Iris pigment epithelial cell (primary cell): ENCODE measurements around the gene RNF224.

Experiments used
- DNase-seq: peaks from one replicate; pipeline ENCODE4 v3.0.0-alpha.2; 2011; ENCODE audit warnings: low read depth

The RNF224 gene

DNA sequence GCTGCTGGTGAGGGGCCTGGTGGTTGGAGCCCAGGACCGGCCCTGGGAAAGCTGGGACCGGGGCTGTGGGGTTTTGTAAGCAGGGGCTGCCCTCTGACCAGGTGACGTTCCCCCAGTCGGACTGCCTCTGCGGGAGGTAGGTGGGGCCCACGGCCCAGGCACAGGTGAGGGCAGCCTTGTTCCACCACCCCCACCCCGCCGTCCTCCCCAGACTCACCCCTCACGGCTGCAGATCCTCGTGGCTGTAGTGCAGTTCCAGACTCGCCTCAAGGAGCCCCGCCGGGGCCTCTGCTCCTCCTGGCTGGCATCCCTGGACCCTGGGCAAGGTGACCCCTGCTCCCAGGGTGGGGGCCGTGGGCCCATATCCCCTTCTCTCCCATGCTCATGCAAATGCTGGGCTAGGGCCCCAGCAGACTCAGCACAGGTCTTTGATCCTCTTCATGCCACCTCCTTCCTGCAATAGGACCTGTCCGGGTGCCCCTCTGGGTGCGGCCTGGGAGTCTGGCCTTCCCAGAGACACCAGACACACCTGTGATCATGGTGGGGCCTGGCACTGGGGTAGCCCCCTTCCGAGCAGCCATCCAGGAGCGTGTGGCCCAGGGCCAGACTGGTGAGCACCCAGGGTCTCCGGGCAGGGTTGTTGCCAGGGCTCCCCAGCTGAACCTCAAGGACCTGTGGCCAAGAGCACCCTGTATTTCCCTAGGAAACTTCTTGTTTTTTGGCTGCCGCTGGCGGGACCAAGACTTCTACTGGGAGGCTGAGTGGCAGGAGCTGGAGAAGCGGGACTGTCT lies 11.9 kb upstream of the RNF224 start:
- DNase-seq = no peak

DNA sequence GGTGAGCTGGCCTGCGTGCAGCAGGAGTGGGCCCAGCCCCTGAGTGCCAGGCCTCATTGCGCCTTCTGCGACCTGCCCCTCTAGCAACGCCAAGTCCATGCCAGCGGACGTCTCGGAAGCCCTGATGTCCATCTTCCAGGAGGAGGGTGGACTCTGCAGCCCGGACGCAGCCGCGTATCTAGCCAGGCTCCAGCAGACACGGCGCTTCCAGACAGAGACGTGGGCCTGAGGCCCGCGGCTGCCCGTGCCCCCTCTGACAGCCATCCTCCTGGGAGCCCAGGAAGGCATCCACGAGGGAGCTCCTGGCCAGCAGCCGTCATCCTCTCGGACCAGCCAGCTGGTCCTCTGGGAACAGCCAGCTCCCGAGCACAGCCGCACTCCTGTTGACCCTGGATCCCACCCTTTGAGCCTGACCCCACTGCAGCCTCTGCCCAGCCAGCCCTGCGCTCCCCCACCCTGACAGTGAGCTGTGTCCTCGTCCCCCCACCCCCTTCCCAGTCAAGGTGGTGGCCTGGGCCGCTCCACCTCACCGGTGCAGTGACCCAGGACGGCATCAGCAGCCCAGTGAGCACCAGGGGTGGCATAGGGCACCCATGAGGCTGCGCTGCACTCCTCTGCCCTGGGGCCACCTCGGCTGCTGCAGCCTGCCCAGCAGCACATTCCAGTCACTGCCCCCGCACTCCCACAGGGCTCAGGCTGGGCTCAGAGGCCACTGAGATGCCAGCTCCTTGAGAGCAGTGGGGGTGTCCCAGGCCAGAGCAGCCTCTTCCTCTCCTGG lies 10.9 kb upstream of the RNF224 start:
- DNase-seq = no peak

DNA sequence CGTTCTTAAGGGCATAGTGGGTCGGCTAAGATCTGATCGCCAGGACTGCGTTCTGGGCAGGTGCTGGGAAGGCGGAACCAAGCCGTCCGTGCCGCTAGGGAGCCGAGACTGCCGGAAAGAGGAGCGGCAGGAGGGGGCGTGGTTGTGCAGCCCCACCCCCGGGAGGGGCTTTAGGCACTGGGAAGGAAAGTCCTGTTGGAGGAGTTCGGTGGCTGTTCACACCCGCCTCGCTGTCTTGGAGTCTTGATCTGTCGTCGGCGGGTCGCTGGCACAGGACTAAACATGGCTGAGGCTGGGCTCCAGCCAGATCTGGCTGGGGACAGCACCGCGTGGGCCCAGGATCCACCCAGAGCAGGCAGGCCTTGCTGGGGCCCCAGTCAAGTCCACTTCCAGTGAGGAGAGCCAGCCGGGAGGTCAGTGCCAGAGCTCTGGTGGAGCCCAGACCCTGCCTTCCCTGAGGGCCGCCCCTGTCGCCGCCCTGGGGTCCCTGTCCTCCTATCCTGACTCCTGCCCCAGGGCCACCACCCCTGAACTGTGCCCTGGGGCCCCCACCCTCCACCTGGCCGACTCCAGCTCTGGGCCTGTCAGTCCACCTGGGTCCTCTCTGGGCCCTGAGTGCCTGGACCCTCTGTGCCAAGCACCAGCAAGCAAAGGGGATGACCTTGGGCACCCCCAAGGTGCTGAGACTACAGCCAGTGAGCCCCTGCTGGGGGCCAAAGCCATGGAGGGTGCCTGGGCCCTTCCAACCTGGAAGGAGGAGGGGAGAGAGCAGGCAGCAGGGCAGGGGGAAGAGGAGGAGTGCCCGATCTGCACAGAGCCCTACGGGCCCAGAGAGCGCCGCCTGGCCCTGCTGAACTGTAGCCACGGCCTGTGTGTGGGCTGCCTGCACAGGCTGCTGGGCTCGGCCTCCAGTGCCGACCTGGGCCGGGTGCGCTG lies 9.8 kb upstream of the RNF224 start:
- no peak for DNase-seq

DNA sequence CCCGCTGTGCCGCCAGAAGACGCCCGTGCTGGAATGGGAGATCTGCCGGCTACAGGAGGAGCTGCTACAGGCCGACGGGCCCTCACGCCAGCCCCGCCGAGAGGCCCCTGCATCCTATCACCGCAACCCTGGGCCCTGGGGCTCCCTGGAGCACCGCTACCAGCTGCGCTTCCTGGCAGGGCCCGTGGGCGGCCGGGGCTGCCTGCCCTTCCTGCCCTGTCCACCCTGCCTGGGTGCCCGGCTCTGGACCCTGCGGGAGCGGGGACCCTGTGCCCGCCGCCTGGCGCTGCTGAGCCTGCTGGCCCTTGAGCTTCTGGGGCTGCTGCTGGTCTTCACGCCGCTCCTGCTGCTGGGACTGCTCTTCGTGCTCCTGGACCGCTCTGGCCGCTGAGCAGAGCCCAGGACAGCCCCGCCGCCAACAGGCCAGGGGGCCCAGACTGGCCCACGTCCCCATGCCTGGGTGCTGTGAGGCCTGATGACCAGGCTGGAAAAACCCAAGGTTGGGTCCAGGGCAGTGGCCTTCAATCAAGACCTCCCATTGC lies 9.0 kb upstream of the RNF224 start:
- DNase-seq = no peak

DNA sequence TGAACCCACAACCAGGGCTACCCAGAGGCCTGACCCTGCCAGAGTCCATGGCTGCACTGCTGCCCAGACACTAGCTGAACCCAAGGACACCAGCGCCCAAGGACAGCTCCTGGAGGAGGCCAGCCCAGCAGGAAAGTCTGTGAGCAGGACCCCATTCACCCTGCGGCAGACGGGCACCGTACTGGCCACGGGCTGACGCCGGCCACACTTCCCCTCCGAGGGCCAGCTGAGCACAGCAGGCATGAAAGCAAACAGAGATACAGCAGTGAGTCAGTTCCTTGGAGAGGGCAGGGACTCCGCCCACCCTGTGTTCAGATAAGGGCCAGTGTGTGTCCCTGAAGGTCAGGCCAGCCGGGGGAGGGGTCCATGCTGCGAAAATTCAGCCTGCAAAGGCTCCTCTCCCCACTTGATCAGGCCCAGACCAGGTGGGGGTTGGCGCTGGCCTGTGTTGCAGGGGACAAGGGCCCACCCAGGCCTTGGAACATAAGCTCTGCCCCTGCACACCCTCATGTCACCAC lies 8.5 kb upstream of the RNF224 start:
- DNase-seq = peak; percentile 58

DNA sequence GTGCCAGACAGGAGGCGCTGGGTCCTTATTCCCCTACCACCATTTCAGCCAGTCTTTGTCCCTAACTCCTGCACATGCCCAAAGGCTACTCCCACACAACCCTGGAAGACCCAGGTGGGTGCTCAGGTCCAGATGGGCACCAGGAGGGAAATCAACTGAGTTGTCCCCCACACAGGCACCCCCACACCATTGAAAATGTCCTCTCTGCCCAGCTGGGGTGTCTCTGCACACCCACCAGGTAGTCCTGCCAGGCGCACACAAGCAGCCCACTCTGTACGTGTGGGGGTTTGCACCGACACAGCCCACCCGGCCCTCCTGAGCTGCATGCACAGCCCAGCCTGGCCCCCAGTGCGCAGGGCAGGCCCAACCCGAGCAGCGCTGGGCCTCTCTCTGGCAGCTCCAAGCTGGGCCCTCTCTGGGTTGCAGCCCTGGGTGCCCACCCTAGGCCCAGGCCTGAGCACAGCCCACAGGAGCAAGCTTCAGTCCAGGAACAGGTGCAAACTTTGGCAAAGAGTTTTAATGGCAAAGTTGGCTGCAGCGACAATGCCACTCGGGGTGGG lies 7.5 kb upstream of the RNF224 start:
- DNase-seq = no peak

DNA sequence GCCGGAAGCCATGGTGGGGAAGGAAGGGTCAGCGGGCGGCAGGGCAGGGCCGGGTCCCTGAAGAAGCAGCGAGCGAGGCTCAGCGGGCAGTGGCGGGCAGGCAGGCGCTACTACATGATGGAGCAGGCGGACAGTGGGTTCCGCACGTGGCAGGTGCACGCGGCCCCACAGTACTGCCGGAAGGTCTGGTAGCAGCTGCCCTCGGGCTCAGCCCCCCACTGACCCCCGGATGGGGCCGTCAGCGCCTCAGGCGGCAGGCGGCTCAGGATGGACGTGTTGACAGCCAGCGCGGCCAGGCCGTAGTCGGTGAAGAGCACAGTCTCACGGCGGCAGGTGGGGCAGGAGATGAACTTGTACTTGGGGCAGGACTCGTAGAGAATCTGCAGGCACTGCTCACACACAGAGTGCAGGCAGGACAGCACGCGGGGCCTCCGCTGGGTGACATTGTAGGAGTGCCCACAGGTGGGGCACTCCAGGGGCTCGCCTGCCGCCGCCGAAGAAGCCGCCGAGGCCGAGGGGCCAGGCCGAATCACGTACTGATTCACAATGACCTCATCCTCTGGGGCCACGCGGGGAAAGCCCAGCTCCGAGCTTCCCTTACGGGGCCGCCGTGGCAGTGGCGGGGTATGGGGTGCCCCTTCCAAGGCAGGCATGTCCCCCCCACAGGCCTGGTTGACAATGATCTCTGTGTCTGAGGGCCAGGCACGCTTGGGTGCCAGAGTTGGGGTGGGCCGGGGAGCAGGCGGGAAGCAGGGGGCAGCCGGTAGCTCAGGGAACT lies 6.8 kb upstream of the RNF224 start:
- no peak for DNase-seq

DNA sequence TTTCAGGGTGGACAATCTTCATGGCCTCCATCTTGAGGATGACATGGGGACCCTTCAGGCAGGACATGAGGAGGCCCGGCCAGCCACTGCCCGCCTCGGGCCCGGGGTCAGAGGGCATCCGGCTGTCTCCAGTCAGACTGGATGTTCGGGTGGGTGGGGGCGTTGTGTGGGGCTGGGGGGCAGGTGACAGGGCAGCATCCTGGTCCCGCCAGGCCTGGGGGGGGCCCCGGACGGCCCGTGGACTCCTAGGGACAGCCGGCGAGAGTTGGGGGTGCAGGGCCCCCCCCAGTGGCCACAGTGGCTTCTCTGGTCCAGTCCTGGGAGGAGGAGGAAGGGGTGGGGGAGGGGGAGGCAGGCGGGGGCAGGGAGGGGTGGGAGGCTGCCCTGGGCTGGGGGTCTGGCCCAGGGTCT lies 6.2 kb upstream of the RNF224 start:
- no peak for DNase-seq

DNA sequence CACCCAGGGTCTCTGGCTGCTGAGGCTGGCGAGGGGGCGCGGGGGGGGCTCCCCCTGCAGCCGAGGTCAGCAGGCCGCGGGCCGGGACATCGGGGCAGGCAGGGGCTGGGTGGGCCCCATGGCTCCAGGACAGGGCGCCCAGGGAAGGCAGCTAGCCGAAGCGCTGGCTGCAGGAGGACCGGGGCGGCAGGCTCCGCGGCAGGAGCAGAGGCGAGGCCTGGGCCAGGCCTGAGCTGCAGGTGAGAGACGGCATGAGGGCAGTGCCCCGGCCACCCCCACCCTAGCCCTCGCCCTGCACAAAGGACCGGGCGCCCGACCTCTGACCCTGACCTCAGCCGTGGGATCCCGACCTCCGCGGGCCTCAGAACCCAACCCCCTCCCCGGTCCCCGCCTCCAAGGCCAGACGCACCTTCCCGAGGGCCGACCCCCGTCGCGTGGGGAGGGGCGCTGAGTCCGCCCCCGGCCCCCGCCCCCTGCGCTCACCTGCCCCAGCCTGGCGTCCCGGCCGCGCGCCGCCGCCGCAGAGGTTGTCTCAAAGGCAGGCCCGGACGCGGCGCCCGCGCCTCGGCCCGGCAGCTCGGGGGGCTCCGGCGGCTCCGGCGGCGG lies 5.7 kb upstream of the RNF224 start:
- no peak for DNase-seq

DNA sequence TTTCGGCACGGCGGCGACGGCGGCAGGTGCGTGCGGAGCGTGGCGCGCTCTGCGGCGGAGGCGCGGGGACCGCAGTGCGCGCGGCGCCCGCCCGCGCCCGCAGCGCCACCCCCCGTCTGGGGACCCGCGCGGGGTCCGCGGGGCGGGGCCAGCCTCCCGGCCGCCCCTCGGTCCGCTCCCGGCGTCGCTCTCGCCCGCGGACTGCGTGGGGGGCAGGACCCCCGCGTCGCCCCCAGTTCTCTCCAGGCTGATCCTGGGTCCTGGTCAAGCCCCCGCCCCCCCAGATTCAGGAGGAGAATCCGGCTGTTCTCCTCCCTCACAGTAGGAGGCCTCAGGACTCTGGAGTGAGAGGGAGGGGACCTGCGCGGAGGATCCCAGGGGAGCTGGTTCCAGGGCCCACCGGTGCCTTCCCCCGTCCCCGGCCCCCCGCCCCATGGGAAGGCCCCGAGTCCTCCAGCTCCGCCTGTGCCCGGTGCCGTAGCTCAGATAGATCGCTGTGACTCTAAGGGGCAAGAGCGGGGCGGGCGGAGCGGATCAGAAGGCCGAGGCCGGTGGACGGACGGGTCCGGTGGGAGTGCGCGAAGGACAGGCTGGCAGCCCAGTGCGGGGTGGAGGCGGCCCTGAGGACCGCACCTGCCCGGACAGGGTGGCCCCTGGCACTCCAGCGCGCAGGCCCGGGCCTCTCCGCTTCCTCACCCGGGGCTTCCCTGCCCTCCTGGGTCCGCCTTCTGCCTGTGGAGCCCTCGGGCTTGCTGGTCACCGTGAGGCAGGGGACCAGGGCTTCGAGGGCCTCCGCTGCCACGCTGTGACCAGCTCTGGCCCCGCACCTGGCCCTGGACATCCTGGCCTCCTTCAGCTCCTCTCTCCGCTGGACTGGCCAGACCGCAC lies 4.9 kb upstream of the RNF224 start, which contains the start of gene RNF208:
Gene RNF208 (minus strand): TSS at position 51 of the 888 bp plus-strand sequence. CDS start 1,028 bp downstream, outside the sequence.
- no peak for DNase-seq

DNA sequence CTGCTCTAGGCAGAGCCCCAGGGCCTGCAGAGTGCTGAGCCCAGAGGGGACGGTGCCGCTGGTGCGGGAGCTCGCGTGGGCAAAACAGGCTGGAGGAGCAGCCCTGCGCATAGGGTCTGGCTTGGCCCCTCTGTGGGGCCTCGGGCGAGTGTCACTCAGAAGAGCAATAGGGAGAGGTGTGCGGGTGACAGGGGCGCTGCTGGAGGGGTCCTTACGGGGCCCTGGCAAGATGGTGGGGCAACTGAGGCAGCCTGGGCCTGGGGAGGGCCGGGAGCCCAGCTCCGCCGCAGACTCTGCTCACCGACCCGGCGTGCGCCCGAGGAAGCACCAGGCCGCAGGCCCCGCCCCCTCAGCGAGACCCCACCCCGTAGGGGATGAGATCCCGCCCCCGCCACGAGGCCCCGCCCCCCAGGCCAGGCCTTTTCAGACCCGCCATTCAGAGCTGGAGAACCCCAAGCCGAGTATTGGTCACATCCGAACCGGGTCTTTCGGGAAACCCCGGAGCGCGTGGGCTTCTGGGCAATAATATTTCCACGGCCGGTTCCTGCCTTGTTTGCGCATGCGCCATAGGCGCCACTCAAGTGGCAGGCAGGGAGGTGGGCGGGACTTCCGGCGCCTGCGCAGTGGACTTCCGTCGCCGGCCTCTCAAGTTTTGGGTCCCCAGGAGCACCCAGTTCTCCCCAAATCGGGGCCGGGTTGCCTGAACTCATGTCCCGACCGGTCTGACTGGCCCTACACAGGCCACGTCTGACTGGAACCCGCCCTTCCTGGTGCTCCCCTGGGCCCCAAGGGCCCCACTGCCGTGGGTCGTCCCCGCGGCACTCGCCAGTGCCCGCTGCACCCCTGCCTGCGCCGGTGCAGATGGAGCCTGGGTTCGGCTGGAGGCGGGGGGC lies 4.0 kb upstream of the RNF224 start:
- DNase-seq = peak; percentile 96

DNA sequence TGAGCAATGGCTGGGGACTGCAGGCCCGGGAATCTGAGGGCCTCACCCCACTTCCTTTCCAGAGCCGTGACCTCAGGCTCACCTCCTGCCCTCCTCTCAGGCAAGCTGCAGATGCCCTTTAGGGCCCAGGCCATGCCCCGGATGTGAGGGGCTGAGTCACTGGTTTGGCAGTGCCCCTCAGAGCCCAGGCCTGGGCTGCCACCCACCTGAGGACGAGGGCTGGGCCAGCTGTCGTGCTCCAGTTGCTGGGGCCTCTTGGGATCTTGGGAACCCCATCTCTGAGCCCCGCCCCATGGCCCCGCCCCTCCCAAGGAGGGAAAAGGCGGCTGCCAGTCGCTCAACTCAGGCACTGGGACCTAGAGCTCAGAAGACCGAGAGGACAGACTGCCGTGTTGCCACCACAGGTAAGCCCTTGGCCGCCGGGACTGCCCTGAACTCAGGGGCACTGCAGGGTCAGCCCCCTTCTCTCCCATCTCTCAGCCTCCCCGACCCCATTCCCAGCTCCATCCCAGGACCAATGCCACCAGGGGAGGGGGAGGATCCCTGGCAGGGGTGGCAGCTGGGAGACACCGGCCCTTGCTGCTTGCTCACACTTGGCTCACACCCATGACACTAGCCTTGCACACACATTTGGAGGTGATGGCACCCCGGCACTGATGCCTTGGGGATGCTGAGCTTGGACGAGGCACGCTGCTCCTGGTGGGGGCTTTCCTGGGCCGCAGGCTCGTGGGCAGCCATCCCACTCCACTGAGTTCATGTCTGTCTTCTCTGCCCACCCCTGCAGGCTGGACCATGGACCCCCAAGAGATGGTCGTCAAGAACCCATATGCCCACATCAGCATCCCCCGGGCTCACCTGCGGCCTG lies 2.2 kb upstream of the RNF224 start, which contains the start of gene CYSRT1:
Gene CYSRT1 (plus strand): TSS at position 345 of the 865 bp plus-strand sequence. CDS start 448 bp downstream, at position 793.
- DNase-seq = no peak

DNA sequence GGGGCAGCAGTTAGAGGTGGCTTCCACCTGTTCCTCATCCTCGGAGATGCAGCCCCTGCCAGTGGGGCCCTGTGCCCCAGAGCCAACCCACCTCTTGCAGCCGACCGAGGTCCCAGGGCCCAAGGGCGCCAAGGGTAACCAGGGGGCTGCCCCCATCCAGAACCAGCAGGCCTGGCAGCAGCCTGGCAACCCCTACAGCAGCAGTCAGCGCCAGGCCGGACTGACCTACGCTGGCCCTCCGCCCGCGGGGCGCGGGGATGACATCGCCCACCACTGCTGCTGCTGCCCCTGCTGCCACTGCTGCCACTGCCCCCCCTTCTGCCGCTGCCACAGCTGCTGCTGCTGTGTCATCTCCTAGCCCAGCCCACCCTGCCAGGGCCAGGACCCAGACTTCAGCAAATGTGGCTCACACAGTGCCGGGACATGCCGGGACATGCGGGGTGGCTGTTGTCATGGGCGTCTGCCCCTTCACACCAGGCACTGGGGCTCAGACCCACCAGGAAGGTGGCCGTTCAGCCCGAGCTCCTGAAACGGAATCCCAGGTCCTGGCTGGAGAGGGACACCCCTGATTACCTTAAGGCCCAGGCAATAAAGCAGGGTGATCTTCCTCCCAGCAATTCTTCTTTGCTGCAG lies 1.5 kb upstream of the RNF224 start:
- no peak for DNase-seq

DNA sequence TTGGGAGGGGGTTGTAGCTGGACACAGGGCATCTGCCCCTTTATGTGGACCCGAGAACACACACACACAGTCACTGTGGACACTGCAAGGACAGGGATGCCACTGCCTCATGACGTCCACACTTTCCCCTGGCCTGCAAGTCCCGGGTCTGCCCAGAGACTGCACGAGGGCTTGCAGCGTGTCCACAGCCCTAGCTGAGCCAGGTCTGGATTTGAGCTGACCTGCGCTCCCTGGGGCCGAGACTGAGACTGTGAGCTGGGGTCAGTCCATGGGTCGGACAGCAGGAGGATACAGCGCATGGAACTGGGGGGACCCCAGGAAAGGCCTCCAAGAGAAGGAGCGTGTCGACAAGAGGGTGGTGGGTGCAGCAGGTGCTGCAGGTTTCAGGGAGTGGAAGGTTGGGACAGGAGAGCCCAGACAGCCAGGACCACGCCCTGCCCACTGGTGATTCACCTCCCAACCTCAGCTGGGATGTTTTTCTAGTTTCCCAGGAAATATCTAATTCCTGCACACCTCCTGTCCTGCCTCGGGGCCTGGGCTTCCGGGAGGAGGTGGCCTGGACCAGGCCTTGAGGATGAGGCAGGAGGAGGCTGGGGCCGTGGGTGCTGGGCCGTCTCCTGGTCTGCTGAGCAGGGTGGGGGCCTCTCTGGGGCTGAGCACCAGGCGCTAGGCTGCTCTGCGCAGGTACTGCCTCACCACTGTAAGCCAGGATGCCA lies 806 bp upstream of the RNF224 start:
- no peak for DNase-seq

DNA sequence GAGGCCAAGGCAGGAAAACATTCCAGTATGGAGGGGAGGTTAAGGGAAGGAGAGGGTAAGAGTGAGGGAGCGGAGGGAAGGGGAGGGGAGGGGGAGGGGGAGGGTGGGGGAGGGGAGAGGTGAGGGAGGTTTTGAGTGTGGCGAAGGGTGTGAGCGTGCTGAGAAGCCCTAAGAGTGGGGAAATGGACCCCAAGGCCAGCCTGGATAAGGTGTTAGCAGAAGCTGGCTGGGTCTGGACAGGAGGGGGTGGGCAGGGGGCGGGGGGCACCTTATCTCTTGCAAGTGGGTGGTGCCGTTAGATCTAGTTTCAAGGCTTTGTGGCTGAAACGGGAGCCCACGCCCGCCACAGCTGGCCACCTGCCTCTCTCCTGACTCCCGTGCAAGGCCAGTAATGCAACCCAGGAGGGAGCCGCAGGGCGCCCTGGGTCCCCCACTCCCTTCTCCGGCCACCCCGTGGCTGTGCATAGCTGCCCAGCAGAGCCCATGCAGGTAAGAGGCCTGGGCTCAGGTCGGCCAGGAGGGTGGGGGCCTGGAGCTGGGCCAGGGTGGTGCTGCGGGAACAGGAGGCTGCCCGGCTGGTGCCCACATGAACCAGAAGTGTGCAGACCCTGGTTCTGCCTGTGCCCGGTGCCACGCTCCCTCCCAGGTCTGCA lies 677 bp downstream of the RNF224 start:
- DNase-seq = no peak
